GM21825 (cell line): ENCODE data around the gene GDF7.

Source experiments
- ATAC-seq: cut with Tn5 transposase; IDR thresholded peaks from one replicate; pipeline ENCODE4 v1.9.1; 2021; ENCODE audit warnings: mild to moderate bottlenecking, moderate library complexity; ENCODE audit not compliant: unreplicated experiment

Gene GDF7

GRCh38 chr2:20672201-20672951, 5.4 kb downstream of the GDF7 start:
- ATAC-seq, result no peak

- no peak for ATAC-seq
Observed at GRCh38 chr2:20673686-20674308, 6.9 kb downstream of the GDF7 start.

GRCh38 chr2:20674309-20674965, 7.5 kb downstream of the GDF7 start:
- no peak for ATAC-seq

- no peak for ATAC-seq
Observed at GRCh38 chr2:20674974-20675679, 8.2 kb downstream of the GDF7 start.

GRCh38 chr2:20675701-20676352, 8.9 kb downstream of the GDF7 start:
- ATAC-seq, result peak; percentile 56

- peak; percentile 57 for ATAC-seq
Observed at GRCh38 chr2:20676353-20677215, 9.6 kb downstream of the GDF7 start.

- peak; percentile 25 for ATAC-seq
Observed at GRCh38 chr2:20677301-20678085, 10.5 kb downstream of the GDF7 start.

GRCh38 chr2:20678086-20678395, 11.1 kb downstream of the GDF7 start:
- no peak for ATAC-seq

GRCh38 chr2:20678780-20679179, 11.8 kb downstream of the GDF7 start:
- no peak for ATAC-seq

- no peak for ATAC-seq
Observed at GRCh38 chr2:20680744-20681375, 13.9 kb downstream of the GDF7 start.

GRCh38 chr2:20682167-20682920, 15.4 kb downstream of the GDF7 start:
- ATAC-seq, result no peak

GRCh38 chr2:20684581-20685063, 17.7 kb downstream of the GDF7 start:
- ATAC-seq, result no peak

GRCh38 chr2:20687260-20687832, 20.4 kb downstream of the GDF7 start:
- ATAC-seq, result no peak

- ATAC-seq, result no peak
Observed at GRCh38 chr2:20689428-20690264, 22.7 kb downstream of the GDF7 start.

GRCh38 chr2:20691076-20691734, 24.3 kb downstream of the GDF7 start:
- no peak for ATAC-seq

- ATAC-seq, result no peak
Observed at GRCh38 chr2:20692081-20692480, 25.1 kb downstream of the GDF7 start.
